Uterus (tissue), 2 donors: ENCODE results near the gene FLYWCH1.

ENCODE experiments used
- CTCF ChIP-seq, 4 experiments: fragments of 200-600 bp in 2 of 4; fragments of 450-650 bp in 2 of 4; sonication (generic) in 2 of 4; IDR thresholded peaks; one replicate each; pipeline ENCODE4 v1.5.1; 2016 to 2019; ENCODE audit warnings: antibody characterized with exemption in 4 of 4, mild to moderate bottlenecking in 2 of 4, moderate library complexity in 1 of 4
- POLR2A ChIP-seq, 2 donors: fragments of 450-650 bp; IDR thresholded peaks; one replicate each; pipeline ENCODE4 v1.6.1; 2016; ENCODE audit warnings: antibody characterized with exemption in 2 of 2, mild to moderate bottlenecking in 1 of 2, moderate library complexity in 1 of 2

- TF ChIP-seq CTCF (IDR thresholded peaks at IDR 0.05) (no peak), POLR2A (IDR thresholded peaks at IDR 0.05) (no peak)
Observed at GRCh38 chr16:2865651-2866050, 46.1 kb upstream of the FLYWCH1 start.
